AG10803 (cell line): ENCODE data around the gene HP1BP3.

Experiments used
- DNase-seq: peaks from one replicate; pipeline ENCODE4 v3.0.0; 2010; ENCODE audit warnings: low read depth
- H3K4me3 ChIP-seq: 2 replicates; pipeline ENCODE4 v1.5.1; 2011; ENCODE audit warnings: mild to moderate bottlenecking, low read length, control low read depth
- TF ChIP-seq, protein P1 (sequence below): conservative IDR thresholded peaks from 2 replicates; pipeline ENCODE4 v1.5.1; 2011; ENCODE audit warnings: mild to moderate bottlenecking, low read length, control low read depth, inconsistent platforms

Gene HP1BP3, protein sequence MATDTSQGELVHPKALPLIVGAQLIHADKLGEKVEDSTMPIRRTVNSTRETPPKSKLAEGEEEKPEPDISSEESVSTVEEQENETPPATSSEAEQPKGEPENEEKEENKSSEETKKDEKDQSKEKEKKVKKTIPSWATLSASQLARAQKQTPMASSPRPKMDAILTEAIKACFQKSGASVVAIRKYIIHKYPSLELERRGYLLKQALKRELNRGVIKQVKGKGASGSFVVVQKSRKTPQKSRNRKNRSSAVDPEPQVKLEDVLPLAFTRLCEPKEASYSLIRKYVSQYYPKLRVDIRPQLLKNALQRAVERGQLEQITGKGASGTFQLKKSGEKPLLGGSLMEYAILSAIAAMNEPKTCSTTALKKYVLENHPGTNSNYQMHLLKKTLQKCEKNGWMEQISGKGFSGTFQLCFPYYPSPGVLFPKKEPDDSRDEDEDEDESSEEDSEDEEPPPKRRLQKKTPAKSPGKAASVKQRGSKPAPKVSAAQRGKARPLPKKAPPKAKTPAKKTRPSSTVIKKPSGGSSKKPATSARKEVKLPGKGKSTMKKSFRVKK

DNA sequence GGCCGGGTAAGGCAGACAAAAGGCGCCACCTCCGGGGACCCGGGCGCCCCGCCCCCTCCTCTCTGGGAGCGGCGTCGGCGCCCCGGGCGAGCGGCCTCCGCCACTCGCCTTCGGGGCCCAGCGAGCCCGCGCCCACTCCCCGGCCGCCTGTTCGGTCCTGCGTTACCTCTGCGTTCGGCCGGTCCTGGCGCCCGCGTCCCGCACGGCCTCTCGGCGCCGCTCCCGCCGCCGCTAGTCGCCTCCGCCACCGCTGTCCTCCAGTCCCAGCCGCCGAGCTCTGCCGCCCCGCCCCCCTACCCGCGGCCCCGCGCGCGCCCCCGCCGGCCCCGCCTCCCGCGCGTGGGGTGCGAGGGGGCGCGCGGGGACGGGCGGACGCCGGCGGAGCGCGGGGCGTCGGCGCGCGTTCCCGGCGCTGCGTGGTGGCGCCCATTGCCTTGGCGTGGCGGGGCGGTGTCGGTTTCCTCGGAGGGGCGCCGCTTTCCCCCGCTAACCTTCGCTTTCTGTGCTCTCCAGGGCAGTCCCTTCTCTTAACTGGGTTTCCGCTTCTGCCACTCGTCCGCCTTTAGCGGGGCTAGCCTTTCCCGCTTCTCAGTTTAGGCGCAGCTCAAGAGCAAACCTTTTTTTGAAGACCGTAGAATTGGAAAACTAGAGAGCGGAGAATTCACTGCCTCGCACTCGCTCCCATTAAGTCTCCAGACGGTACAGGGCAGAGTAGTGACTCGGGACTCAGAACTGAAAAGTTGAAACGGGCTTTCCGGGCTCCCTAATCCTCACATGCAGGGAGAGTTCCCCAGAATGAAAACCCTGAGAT is at the start of gene HP1BP3:
Gene HP1BP3 (minus strand): TSS at position 279 of the 811 bp plus-strand sequence. CDS start 6,867 bp downstream, outside the sequence.
- DNase-seq, result peak; percentile 65
- TF ChIP-seq, protein P1, sequence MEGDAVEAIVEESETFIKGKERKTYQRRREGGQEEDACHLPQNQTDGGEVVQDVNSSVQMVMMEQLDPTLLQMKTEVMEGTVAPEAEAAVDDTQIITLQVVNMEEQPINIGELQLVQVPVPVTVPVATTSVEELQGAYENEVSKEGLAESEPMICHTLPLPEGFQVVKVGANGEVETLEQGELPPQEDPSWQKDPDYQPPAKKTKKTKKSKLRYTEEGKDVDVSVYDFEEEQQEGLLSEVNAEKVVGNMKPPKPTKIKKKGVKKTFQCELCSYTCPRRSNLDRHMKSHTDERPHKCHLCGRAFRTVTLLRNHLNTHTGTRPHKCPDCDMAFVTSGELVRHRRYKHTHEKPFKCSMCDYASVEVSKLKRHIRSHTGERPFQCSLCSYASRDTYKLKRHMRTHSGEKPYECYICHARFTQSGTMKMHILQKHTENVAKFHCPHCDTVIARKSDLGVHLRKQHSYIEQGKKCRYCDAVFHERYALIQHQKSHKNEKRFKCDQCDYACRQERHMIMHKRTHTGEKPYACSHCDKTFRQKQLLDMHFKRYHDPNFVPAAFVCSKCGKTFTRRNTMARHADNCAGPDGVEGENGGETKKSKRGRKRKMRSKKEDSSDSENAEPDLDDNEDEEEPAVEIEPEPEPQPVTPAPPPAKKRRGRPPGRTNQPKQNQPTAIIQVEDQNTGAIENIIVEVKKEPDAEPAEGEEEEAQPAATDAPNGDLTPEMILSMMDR, result no peak
- H3K4me3 ChIP-seq, result peak within 1 kb of the TSS; percentile 93

DNA sequence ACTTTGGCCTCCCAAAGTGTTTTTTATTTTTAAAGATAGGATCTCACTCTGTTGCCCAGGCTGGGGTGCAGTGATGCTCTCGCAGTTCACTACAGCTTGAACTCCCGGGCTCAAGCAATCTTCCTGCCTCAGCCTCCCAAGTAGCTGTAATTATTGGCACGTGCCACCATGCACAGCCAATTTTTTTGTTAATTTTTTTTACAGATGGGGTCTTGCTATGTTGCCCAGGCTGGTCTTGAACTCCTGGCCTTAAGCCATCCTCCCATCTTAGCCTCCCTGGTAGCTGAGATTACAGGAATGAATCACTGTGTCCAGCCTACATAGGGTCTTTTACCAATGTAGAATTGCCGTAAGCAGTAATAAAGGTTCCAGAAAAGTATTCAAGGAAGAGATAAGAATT is 49.1 kb upstream of the HP1BP3 start:
- TF ChIP-seq, protein P1, result no peak
- no peak for DNase-seq
- no peak overlapping the region for H3K4me3 ChIP-seq

DNA sequence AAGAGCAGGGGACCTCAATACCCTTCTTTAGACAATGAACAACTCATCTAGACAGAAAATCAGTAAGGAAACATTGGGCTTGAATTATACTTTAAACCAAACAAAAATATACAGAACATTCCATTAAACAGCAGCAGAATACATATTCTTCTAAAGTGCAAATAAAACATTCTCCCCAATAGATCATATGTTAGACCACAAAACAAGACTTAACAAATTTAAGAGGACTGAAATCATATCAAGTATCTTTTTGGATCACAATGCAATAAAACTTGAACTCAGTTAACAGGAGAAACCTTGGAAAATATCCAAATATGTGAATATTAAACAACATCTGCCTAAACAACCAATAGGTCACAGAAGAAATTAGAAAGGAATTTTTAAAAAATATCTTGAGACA is 47.7 kb upstream of the HP1BP3 start:
- no peak overlapping the region for H3K4me3 ChIP-seq

DNA sequence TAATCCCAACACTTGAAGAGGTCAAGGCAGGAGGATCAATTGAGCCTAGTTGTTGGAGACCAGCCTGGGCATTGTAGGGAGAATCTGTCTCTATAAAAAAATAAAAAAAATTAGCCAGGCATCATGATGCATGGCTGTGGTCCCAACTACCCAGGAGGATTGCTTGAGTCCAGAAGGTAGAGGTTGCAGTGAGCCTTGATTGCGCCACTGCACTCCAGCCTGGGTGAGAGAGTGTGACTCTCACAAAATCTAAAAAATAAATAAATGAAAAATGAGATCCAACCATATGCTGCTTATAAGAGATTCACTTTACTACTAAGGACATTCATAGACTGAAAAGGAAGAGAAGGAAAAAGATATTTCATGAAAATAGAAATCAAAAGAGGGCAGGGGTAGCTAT is 47.1 kb upstream of the HP1BP3 start:
- TF ChIP-seq, protein P1, result no peak
- DNase-seq, result no peak
- H3K4me3 ChIP-seq, result no peak overlapping the region

More for the DNA sequence above, 47.7 kb upstream of the HP1BP3 start:
- TF ChIP-seq, protein P1, result no peak
- no peak for DNase-seq

DNA sequence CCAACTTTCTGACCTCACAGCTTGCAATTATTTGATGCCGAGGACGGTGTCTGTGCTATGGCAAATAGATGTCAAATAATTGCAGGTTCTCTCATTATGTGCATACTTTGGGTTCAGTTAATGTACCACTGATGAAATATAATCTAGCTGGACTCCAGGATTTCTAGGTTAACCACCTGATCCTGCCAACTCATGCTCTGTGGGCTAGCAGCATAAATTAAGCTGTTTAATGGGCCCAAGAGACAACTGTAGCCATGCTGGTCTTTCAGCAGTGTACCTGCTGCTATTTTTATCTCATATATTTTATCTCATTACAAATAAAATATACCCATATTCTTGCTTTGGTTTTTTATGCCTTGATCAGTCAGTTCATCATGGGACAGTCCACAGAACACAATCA is 43.3 kb upstream of the HP1BP3 start:
- H3K4me3 ChIP-seq, result no peak overlapping the region
- TF ChIP-seq, protein P1, result no peak
- no peak for DNase-seq

DNA sequence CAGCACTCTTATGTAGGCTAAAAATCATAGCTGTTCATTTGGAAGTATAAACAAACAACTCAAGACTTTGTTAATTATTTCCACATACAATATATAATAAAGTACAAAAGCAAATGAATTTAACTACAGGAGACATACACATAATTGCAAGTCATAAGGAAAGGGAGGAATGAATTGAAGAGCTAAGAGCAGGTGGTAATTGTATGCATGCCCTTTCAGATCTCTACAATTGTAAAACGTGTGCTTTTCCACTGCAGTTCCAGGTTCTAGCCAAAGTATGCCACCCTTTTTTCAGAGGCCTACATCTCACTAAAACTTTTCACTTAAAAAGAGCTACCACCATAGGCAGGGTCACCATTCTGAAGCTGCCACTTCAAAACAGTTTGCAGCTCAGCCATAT is 42.8 kb upstream of the HP1BP3 start:
- TF ChIP-seq, protein P1, result no peak
- no peak for DNase-seq
- H3K4me3 ChIP-seq, result no peak overlapping the region
